NT2/D1 (cell line): ENCODE results near the gene KMT2C.

Experiments
- YY1 ChIP-seq: IDR thresholded peaks from 2 replicates; pipeline ENCODE4 v1.6.1; 2011; ENCODE audit not compliant: insufficient read length, insufficient read depth
- ZNF274 ChIP-seq: IDR thresholded peaks from 2 replicates; pipeline ENCODE4 v1.6.1; 2011; ENCODE audit warnings: mild to moderate bottlenecking, low read depth, low read length

- TF ChIP-seq YY1 (no peak), ZNF274 (no peak)
Observed at GRCh38 chr7:152367170-152367569, 68.6 kb downstream of the KMT2C start.
